ENCODE data around the gene MINAR2. TPM values are rescaled to one million over a fixed set of nuclear protein-coding genes. Genes with fewer than 3 reads are reported as not detected.

MINAR2 gene
- total and polyA plus RNA-seq, 8 donors = not detected

DNA sequence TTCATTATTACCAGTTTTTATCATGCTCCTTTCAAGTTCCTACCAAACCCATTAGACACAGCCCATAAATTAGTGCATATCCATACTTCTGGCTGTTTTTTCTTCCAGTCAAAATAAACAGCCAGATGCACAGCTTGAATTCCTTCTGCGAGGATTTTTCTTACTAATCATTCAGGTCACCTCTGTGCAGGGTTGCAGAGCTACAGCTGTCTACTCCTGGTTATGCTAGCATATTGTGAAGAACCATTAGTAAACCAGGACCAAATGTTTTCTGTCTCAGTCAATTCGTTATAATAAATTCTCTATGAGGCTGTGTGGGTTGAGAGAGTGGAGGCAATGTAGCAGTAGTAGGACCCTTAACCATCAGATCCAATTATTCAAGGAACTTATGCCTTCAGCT, 8.1 kb upstream of the MINAR2 start:
- no peaks in the 10 kb centered on the region for H3K4me1 ChIP-seq
- no peak for DNase-seq
- no peak overlapping the region for H3K27ac ChIP-seq
- intact Hi-C loops (cut with DNase I; ENCODE audit: low total_unique reads) = no loop called here
- TF ChIP-seq POLR2AphosphoS5 (IDR thresholded peaks at IDR 0.05) (no peak), EP300 (IDR thresholded peaks at IDR 0.05) (no peak), POLR2A (IDR thresholded peaks at IDR 0.05) (no peak)
- TF ChIP-seq, protein P1, sequence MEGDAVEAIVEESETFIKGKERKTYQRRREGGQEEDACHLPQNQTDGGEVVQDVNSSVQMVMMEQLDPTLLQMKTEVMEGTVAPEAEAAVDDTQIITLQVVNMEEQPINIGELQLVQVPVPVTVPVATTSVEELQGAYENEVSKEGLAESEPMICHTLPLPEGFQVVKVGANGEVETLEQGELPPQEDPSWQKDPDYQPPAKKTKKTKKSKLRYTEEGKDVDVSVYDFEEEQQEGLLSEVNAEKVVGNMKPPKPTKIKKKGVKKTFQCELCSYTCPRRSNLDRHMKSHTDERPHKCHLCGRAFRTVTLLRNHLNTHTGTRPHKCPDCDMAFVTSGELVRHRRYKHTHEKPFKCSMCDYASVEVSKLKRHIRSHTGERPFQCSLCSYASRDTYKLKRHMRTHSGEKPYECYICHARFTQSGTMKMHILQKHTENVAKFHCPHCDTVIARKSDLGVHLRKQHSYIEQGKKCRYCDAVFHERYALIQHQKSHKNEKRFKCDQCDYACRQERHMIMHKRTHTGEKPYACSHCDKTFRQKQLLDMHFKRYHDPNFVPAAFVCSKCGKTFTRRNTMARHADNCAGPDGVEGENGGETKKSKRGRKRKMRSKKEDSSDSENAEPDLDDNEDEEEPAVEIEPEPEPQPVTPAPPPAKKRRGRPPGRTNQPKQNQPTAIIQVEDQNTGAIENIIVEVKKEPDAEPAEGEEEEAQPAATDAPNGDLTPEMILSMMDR (IDR thresholded peaks at IDR 0.05) = no peak
- no peak overlapping the region for H3K4me3 ChIP-seq
- no peaks in the 10 kb centered on the region for H3K9me3 ChIP-seq
- WGBS, 5 donors = 62 to 69% (median 67%) methylated on average over 2 of the region's 2 CpGs
- no peaks in the 10 kb centered on the region for H3K36me3 ChIP-seq
- H3K27me3 ChIP-seq = no peaks in the 10 kb centered on the region

DNA sequence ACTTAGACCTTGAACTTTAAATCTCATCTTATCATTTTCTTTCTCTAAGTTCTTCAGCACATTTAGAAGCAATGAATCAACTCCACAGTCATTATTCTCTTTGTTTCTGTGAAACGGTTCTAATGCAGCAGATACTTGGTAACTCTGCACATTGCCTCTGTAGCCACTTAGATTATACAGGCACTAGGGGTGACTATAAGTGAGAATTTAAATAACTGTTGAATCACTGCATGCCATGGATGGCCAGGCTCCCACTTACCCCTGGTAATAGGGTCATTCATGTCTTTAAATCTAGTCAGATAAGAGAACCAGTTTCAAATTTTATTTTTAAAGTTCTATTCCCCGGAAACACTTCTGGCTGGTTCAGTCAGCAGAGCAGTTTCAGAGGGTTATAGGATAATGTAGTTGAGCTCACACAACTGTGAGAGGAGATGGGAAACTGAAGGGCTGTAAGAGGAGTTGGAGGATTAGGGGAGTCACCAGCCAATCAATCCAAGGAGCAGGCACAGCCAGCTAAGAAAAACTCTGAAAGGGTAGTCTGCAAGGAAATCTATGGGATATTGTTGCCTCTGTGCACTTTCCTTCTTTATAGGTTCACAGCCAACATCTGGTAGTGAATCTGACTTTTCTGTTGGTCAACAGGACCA, 4.2 kb upstream of the MINAR2 start:
- H3K36me3 ChIP-seq = no peaks in the 10 kb centered on the region
- H3K4me1 ChIP-seq = no peaks in the 10 kb centered on the region
- no peak overlapping the region for H3K4me3 ChIP-seq
- DNase-seq = no peak
- 57 to 71% (median 67%) methylated on average over 2 of the region's 2 CpGs for WGBS, 5 donors
- intact Hi-C loops (cut with DNase I; ENCODE audit: low total_unique reads) = no loop called here
- H3K9me3 ChIP-seq = no peaks in the 10 kb centered on the region
- H3K27me3 ChIP-seq = no peaks in the 10 kb centered on the region
- no peak overlapping the region for H3K27ac ChIP-seq
- TF ChIP-seq EP300 (IDR thresholded peaks at IDR 0.05) (no peak), POLR2A (IDR thresholded peaks at IDR 0.05) (no peak), POLR2AphosphoS5 (IDR thresholded peaks at IDR 0.05) (no peak)
- TF ChIP-seq, protein P1 (IDR thresholded peaks at IDR 0.05) = no peak

DNA sequence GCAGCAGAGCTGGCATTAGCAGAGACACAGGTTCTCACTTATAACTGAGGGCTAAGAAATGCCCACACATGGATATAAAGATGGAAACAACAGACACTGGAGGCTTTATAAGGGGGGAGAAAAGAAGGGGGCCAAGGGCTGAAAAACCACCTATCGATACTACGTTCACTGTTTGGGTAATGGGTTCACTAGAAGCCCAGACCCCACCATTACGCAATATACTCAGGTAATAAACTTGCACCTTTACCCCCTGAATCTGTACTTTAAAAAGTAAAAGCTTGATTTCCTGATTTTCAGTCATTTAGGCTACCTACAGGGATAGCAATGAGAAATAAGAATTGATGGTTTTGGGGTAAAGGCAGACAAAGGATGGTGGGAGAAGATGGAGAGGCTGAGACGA, 1.9 kb upstream of the MINAR2 start:
- Histone ChIP-seq H3K36me3 (no peaks in the 10 kb centered on the region), H3K9me3 (no peaks in the 10 kb centered on the region), H3K4me3 (no peak overlapping the region), H3K27me3 (no peaks in the 10 kb centered on the region), H3K27ac (no peak overlapping the region), H3K4me1 (no peaks in the 10 kb centered on the region)
- intact Hi-C loops (cut with DNase I; ENCODE audit: low total_unique reads) = no loop called here
- no peak for DNase-seq
- WGBS, 5 donors = 86 to 92% (median 91%) methylated on average over 4 of the region's 4 CpGs
- TF ChIP-seq POLR2AphosphoS5 (IDR thresholded peaks at IDR 0.05) (no peak), POLR2A (IDR thresholded peaks at IDR 0.05) (no peak), EP300 (IDR thresholded peaks at IDR 0.05) (no peak)
- TF ChIP-seq, protein P1 (IDR thresholded peaks at IDR 0.05) = no peak

DNA sequence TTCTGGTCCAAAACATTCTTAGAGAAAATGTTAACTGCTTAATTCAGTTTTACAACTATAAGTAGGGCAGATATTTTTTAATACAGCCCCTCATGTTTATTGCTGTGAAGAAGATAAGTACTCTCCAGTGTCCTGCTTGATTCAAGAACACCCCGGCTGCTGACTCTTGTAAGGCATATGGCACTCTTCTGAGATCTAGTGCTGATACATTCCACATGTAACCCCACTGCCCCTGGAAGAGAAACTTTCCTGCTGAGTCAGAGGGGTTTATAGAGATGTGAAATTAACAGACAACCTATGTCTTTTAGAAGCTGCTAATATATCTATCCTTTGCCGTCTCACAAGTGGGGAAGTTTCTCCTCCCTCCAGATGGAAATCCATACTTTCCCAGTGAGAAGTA, 1.0 kb upstream of the MINAR2 start:
- H3K27ac ChIP-seq = no peak overlapping the region
- no peaks in the 10 kb centered on the region for H3K4me1 ChIP-seq
- 77 to 94% (median 87%) methylated on average over 2 of the region's 2 CpGs for WGBS, 5 donors
- TF ChIP-seq, protein P1 (IDR thresholded peaks at IDR 0.05) = no peak
- TF ChIP-seq POLR2AphosphoS5 (IDR thresholded peaks at IDR 0.05) = no peak
- no peak for TF ChIP-seq EP300 (IDR thresholded peaks at IDR 0.05)
- TF ChIP-seq POLR2A (IDR thresholded peaks at IDR 0.05) = no peak
- no peak overlapping the region for H3K4me3 ChIP-seq
- H3K36me3 ChIP-seq = no peaks in the 10 kb centered on the region
- intact Hi-C loops (cut with DNase I; ENCODE audit: low total_unique reads) = no loop called here
- no peaks in the 10 kb centered on the region for H3K9me3 ChIP-seq
- DNase-seq = no peak
- H3K27me3 ChIP-seq = no peaks in the 10 kb centered on the region

Data from stomach (tissue), 9 donors.